ENCODE data around the gene MAP4K2. TPM values are rescaled to one million over a fixed set of nuclear protein-coding genes. Genes with fewer than 3 reads are reported as not detected.
A peak's percentile ranks its signal among the peaks of the same experiment; 100 is the strongest.

The MAP4K2 gene
- total RNA-seq, 4 donors from 2014 or later, result 4.3 to 14.8 (median 6.2) TPM

DNA sequence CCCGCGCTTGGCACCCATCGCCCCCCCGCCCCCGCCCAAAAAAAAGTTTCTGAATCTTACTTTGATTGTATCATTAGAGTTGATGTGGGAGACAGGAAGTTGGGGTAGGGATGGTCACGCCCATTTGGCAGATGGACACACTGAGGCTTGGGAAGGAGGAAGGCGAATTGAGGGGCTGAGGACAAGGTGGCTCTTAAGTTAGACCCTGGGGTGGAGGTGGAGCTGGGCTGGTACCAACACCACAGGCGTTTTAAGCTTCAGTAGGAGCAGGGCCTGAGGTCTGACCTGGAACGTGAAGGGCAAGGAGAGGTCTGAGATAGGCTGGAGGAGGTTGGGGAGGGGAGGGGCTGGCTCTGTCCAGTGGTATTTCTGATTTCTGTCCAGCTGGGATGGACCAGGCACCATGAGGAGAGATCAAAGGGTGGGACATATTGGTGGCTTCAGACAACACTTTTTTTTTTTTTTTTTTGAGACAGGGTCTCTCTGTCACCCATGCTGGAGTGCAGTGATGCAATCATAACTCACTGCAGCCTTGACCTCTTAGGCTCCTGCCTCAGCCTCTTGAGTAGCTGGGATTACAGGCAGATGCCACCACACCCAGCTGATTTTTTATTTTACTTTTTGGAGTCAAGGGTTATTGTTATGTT is 42.2 kb upstream of the MAP4K2 start:
- Histone ChIP-seq H3K4me1 (peaks cover 20 to 27% of the 10 kb centered on the region in 2 donors), H3K9me3 (no peaks in the 10 kb centered on the region), H3K36me3 (no peaks in the 10 kb centered on the region), H3K27ac (no peak overlapping the region), H3K27me3 (peaks cover 0 to 3% (median 0%) of the 10 kb centered on the region in 3 donors), H3K4me3 (peak overlapping the region in 1 of 4 donors; percentile 44)
- DNase-seq (no peak), ATAC-seq (no peak)
- intact Hi-C loops (cut with DNase I; ENCODE audit: low total_unique reads) (loop anchor here (5.0 kb wide), 2 partner anchors 152 to 167 kb away; partner anchors contain the start of genes ARL2 and BATF2), in situ Hi-C loops (cut with MboI; ENCODE audit: low sequenced_read_pairs in 4 of 4) (loop anchor here (5.0 kb wide), 2 partner anchors 42 to 47 kb away; no protein-coding TSS in a partner anchor)
- TF ChIP-seq, protein P1, sequence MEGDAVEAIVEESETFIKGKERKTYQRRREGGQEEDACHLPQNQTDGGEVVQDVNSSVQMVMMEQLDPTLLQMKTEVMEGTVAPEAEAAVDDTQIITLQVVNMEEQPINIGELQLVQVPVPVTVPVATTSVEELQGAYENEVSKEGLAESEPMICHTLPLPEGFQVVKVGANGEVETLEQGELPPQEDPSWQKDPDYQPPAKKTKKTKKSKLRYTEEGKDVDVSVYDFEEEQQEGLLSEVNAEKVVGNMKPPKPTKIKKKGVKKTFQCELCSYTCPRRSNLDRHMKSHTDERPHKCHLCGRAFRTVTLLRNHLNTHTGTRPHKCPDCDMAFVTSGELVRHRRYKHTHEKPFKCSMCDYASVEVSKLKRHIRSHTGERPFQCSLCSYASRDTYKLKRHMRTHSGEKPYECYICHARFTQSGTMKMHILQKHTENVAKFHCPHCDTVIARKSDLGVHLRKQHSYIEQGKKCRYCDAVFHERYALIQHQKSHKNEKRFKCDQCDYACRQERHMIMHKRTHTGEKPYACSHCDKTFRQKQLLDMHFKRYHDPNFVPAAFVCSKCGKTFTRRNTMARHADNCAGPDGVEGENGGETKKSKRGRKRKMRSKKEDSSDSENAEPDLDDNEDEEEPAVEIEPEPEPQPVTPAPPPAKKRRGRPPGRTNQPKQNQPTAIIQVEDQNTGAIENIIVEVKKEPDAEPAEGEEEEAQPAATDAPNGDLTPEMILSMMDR (IDR thresholded peaks at IDR 0.05 in 4 of 5, conservative IDR thresholded peaks at IDR 0.05 in 1 of 5), result no peak

- ATAC-seq (peak in 1 of 2 donors; percentile 44), DNase-seq (peak in 1 of 2 donors; percentile 37)
- H3K27ac ChIP-seq, result no peak within 1 kb of the TSS
- intact Hi-C loops (cut with DNase I; ENCODE audit: low total_unique reads), result loop anchor here (5.0 kb wide), 2 partner anchors 153 to 168 kb away; partner anchors contain the start of genes ARL2 and BATF2
- TF ChIP-seq, protein P1 (IDR thresholded peaks at IDR 0.05 in 4 of 5, conservative IDR thresholded peaks at IDR 0.05 in 1 of 5), result peak; percentile 14 to 61 (median 54)
- TF ChIP-seq POLR2A (IDR thresholded peaks at IDR 0.05), result no peak
- H3K27me3 ChIP-seq, result peaks cover 0 to 3% (median 0%) of the 10 kb centered on the region in 3 donors
- peak within 1 kb of the TSS in 2 of 4 donors; percentile 5 to 44 for H3K4me3 ChIP-seq
- H3K4me1 ChIP-seq, result peaks cover 14 to 19% of the 10 kb centered on the region in 2 donors
- no peaks in the 10 kb centered on the region for H3K9me3 ChIP-seq
- in situ Hi-C loops (cut with MboI; ENCODE audit: low sequenced_read_pairs in 4 of 4), result loop anchor here (5.0 kb wide), 2 partner anchors 43 to 48 kb away; no protein-coding TSS in a partner anchor
- no peaks in the 10 kb centered on the region for H3K36me3 ChIP-seq
These were observed 41.5 kb upstream of the MAP4K2 start, which contains the start of gene CDC42BPG for GRCh38 chr11:64844330-64845128. TSS of gene CDC42BPG (minus strand) at chr11:64844653. CDS start at chr11:64844569, 84 bp downstream.

- ATAC-seq, result no peak
- peaks cover 0 to 3% (median 0%) of the 10 kb centered on the region in 3 donors for H3K27me3 ChIP-seq
- TF ChIP-seq, protein P1 (IDR thresholded peaks at IDR 0.05 in 4 of 5, conservative IDR thresholded peaks at IDR 0.05 in 1 of 5), result no peak
- no peak for TF ChIP-seq POLR2A (IDR thresholded peaks at IDR 0.05)
- peaks cover 8 to 12% of the 10 kb centered on the region in 2 donors for H3K4me1 ChIP-seq
- in situ Hi-C loops (cut with MboI; ENCODE audit: low sequenced_read_pairs in 4 of 4), result no loop called here
- H3K36me3 ChIP-seq, result no peaks in the 10 kb centered on the region
- no peak for DNase-seq
- peak overlapping the region in 1 of 4 donors; percentile 44 for H3K4me3 ChIP-seq
- intact Hi-C loops (cut with DNase I; ENCODE audit: low total_unique reads), result no loop called here
- no peaks in the 10 kb centered on the region for H3K9me3 ChIP-seq
- H3K27ac ChIP-seq, result no peak overlapping the region
These were observed 40.8 kb upstream of the MAP4K2 start for GRCh38 chr11:64843686-64844329.

- TF ChIP-seq POLR2A (IDR thresholded peaks at IDR 0.05), result no peak
- TF ChIP-seq, protein P1 (IDR thresholded peaks at IDR 0.05 in 4 of 5, conservative IDR thresholded peaks at IDR 0.05 in 1 of 5), result no peak
- Histone ChIP-seq H3K36me3 (no peaks in the 10 kb centered on the region), H3K4me3 (no peak overlapping the region), H3K27ac (no peak overlapping the region), H3K9me3 (no peaks in the 10 kb centered on the region), H3K4me1 (peaks cover 1 to 7% of the 10 kb centered on the region in 2 donors), H3K27me3 (peaks cover 0 to 3% (median 0%) of the 10 kb centered on the region in 3 donors)
- ATAC-seq (no peak), DNase-seq (no peak)
- in situ Hi-C loops (cut with MboI; ENCODE audit: low sequenced_read_pairs in 4 of 4), result no loop called here
- intact Hi-C loops (cut with DNase I; ENCODE audit: low total_unique reads), result no loop called here
These were observed 40.1 kb upstream of the MAP4K2 start for GRCh38 chr11:64842851-64843685.
